Measurements from ENCODE around the gene TNFRSF21. TPM values are rescaled to one million over a fixed set of nuclear protein-coding genes. Genes with fewer than 3 reads are reported as not detected.

Gene TNFRSF21
- total RNA-seq, 2 donors from 2014 or later = 21.8 to 22.5 TPM

- Histone ChIP-seq H3K27me3 (replicated peaks; ENCODE audit: insufficient read depth) (no peaks in the 10 kb centered on the region), H3K9me3 (no peaks in the 10 kb centered on the region), H3K4me3 (no peak overlapping the region), H3K27ac (peak overlapping the region; percentile 48 to 60), H3K4me1 (replicated peaks) (no peaks in the 10 kb centered on the region), H3K36me3 (no peaks in the 10 kb centered on the region)
- TF ChIP-seq POLR2AphosphoS5 (IDR thresholded peaks at IDR 0.05) (peak; percentile 38), CTCF (IDR thresholded peaks at IDR 0.05) (no peak), POLR2A (IDR thresholded peaks at IDR 0.05) (no peak)
- intact Hi-C loops (cut with DNase I) = no loop called here
- DNase-seq (ENCODE audit: low spot score) = no peak
- WGBS = 54% methylated on average over 6 of the region's 6 CpGs
Measured at GRCh38 chr6:47182291-47182957, 127.3 kb downstream of the TNFRSF21 start.

- intact Hi-C loops (cut with DNase I) = no loop called here
Measured at GRCh38 chr6:47181681-47182080, 128.0 kb downstream of the TNFRSF21 start.

More at GRCh38 chr6:47181681-47182080, 128.0 kb downstream of the TNFRSF21 start:
- Histone ChIP-seq H3K27ac (no peak overlapping the region), H3K4me3 (no peak overlapping the region), H3K9me3 (no peaks in the 10 kb centered on the region), H3K27me3 (replicated peaks; ENCODE audit: insufficient read depth) (no peaks in the 10 kb centered on the region), H3K4me1 (replicated peaks) (no peaks in the 10 kb centered on the region), H3K36me3 (no peaks in the 10 kb centered on the region)
- no peak for DNase-seq (ENCODE audit: low spot score)
- 89% methylated on average over 5 of the region's 5 CpGs for WGBS
- TF ChIP-seq POLR2AphosphoS5 (IDR thresholded peaks at IDR 0.05) (no peak), POLR2A (IDR thresholded peaks at IDR 0.05) (no peak), CTCF (IDR thresholded peaks at IDR 0.05) (no peak)

Other genes with a start within 250 kb of the TNFRSF21 start
- 10 to 100 TPM; 30.3 to 33.6 TPM for gene CD2AP, start 167.9 kb upstream of the TNFRSF21 start, total RNA-seq

Measured in prostate gland (tissue), 2 donors.